ENCODE results near the gene PRSS22. TPM values are rescaled to one million over a fixed set of nuclear protein-coding genes. Genes with fewer than 3 reads are reported as not detected.

The PRSS22 gene
- total RNA-seq, 2 donors from 2014 or later: not detected

DNA sequence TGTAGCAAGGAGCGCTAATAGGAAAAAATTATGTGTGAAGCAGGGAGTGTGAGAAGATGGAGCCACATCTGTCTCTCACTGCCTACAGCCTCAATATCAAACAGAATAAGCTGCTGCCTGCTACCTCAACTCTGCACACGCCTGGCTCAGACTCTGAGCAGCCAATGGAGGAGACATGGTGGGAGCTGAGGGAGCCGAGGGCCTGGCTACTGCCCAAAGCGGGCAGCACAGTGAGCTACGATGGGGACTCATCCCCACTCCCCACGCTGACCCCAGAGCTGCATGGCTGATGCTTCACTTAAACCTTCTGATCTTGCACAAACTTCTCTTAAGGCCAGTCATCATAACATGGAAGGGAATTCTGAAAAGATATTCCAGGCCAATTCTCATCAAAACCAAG is 14.0 kb upstream of the PRSS22 start:
- no peak for DNase-seq (ENCODE audit: low spot score)
- H3K27me3 ChIP-seq: no peaks in the 10 kb centered on the region
- no peak overlapping the region for H3K27ac ChIP-seq
- no peaks in the 10 kb centered on the region for H3K9me3 ChIP-seq
- no peak overlapping the region for H3K4me3 ChIP-seq
- peaks cover 0 to 13% of the 10 kb centered on the region in 2 donors for H3K4me1 ChIP-seq
- TF ChIP-seq, protein P1, sequence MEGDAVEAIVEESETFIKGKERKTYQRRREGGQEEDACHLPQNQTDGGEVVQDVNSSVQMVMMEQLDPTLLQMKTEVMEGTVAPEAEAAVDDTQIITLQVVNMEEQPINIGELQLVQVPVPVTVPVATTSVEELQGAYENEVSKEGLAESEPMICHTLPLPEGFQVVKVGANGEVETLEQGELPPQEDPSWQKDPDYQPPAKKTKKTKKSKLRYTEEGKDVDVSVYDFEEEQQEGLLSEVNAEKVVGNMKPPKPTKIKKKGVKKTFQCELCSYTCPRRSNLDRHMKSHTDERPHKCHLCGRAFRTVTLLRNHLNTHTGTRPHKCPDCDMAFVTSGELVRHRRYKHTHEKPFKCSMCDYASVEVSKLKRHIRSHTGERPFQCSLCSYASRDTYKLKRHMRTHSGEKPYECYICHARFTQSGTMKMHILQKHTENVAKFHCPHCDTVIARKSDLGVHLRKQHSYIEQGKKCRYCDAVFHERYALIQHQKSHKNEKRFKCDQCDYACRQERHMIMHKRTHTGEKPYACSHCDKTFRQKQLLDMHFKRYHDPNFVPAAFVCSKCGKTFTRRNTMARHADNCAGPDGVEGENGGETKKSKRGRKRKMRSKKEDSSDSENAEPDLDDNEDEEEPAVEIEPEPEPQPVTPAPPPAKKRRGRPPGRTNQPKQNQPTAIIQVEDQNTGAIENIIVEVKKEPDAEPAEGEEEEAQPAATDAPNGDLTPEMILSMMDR (IDR thresholded peaks at IDR 0.05): no peak
- no peaks in the 10 kb centered on the region for H3K36me3 ChIP-seq

DNA sequence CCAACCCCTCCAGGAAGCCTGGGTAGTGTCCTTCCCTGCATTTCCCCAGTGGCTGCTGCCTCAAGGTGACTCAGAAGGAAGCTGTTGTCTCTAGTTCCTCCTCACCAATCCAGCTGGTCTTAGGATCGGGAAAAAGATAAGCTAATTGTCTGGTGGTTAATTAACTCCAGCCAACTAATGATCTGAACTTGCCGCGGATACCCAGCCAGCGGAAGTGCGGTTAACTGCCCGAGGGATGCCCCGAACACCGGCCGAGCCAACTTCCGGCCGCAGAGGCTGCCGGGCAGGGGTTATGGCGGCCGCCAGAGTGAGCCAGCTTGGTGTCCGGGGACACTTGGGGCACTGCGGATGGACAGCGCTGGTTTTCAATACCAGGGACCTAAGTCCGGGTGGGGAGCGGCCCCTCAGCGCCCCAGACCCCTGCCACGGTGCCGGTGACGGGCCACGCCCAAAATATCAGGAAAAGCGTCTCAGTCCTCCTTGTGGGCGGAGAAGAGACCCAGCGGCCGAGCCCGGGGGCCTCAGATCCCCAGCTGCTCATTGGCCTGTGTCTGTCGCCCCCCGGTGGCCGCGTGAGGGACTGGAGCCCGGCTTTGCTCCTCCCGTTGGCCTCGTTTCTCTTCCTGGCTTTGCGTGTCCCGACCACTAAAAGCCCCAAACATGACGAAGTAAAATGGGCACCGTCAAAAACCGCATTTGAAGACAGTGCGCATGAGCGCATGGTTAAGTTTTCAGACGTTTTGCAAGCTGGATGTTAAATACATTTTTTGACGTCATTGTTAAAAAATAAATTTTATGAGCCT is 10.2 kb upstream of the PRSS22 start:
- Histone ChIP-seq H3K27ac (peak overlapping the region; percentile 91 to 92), H3K4me1 (peaks cover 0 to 9% of the 10 kb centered on the region in 2 donors), H3K4me3 (peak overlapping the region; percentile 68), H3K36me3 (no peaks in the 10 kb centered on the region), H3K27me3 (no peaks in the 10 kb centered on the region), H3K9me3 (no peaks in the 10 kb centered on the region)
- peak; percentile 97 for DNase-seq (ENCODE audit: low spot score)
- TF ChIP-seq, protein P1 (IDR thresholded peaks at IDR 0.05): peak; percentile 94 to 97

DNA sequence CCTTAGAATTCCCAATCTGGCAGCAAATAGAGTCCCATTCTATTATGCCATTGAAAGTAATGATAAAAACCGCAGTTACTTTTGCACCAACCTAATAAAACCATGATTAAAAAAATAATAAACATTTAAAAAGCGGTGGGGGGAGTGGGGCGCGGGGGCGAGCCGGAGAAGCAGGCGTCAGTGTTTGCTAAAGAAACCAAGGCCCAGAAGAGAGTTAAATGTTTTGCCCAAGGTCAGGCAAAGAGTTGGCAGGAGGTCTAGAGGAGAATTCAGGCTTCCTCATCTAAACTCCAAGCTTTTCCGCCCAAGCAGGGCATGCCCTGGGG is 9.7 kb upstream of the PRSS22 start:
- peak overlapping the region; percentile 68 for H3K4me3 ChIP-seq
- peak overlapping the region; percentile 91 to 92 for H3K27ac ChIP-seq
- H3K9me3 ChIP-seq: no peaks in the 10 kb centered on the region
- H3K36me3 ChIP-seq: no peaks in the 10 kb centered on the region
- no peaks in the 10 kb centered on the region for H3K27me3 ChIP-seq
- DNase-seq (ENCODE audit: low spot score): no peak
- H3K4me1 ChIP-seq: peaks cover 0 to 9% of the 10 kb centered on the region in 2 donors
- TF ChIP-seq, protein P1 (IDR thresholded peaks at IDR 0.05): no peak

DNA sequence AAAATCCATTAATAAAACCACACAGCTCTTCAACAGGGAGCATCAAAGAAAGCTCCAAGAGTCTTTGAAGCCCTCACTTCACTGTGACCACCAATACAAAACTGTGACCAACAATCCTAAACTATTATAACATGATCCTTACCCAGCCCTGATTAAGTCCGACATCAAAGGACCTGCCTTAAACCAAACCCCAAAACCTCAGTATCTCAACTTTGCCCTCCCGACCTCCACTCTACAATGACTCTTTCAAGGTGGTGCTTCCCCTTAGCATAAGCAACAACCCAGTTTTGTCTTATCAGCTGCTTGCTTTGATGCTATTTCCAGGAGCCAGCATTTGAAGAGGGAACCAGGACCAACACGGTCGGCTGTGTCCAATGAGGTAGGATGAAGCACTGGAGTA is 8.5 kb upstream of the PRSS22 start:
- Histone ChIP-seq H3K36me3 (no peaks in the 10 kb centered on the region), H3K27me3 (no peaks in the 10 kb centered on the region), H3K27ac (no peak overlapping the region), H3K4me1 (peaks cover 0 to 9% of the 10 kb centered on the region in 2 donors), H3K9me3 (no peaks in the 10 kb centered on the region), H3K4me3 (no peak overlapping the region)
- TF ChIP-seq, protein P1 (IDR thresholded peaks at IDR 0.05): no peak
- DNase-seq (ENCODE audit: low spot score): no peak

DNA sequence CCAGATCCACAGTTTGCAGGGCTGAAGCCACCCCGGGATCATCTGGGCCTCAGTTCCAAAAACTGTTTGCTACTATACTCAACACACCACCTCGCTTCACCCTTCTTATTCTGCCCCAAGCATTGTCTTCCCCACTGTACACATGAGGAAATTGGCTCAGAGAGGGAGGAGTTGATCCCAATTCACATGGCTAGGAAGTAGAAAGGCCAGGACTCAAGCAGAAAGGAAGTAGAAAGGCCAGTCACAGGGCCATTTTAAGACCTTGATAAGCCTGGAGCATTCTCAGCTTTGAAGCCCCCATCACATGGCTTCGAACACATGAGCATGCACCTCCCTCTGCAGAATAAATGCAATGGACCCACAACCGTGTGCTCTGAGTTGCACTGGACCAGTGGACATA is 7.7 kb upstream of the PRSS22 start:
- no peak overlapping the region for H3K27ac ChIP-seq
- H3K36me3 ChIP-seq: no peaks in the 10 kb centered on the region
- DNase-seq (ENCODE audit: low spot score): no peak
- no peaks in the 10 kb centered on the region for H3K27me3 ChIP-seq
- H3K9me3 ChIP-seq: peaks cover 0 to 4% of the 10 kb centered on the region in 2 donors
- TF ChIP-seq, protein P1 (IDR thresholded peaks at IDR 0.05): no peak
- peaks cover 0 to 9% of the 10 kb centered on the region in 2 donors for H3K4me1 ChIP-seq
- no peak overlapping the region for H3K4me3 ChIP-seq

All from right atrium auricular region (tissue), 2 donors.